DOHH2 (cell line): Measurements from ENCODE around the gene C19orf47.

Experiments
- CTCF ChIP-seq: fragments of 200-600 bp; sonication (generic); IDR thresholded peaks from one replicate; pipeline ENCODE4 v1.5.1; 2014; ENCODE audit warnings: antibody characterized with exemption, mild to moderate bottlenecking, low read depth, low read length; ENCODE audit not compliant: poor library complexity, severe bottlenecking
- EZH2phosphoT487 ChIP-seq: fragments of 200-600 bp; sonication (generic); IDR thresholded peaks from 2 replicates; pipeline ENCODE4 v1.6.1; 2017; ENCODE audit warnings: borderline replicate concordance, mild to moderate bottlenecking, antibody characterized with exemption, low read length, moderate library complexity, mixed read lengths

- TF ChIP-seq CTCF (no peak), EZH2phosphoT487 (no peak)
These were observed 64.6 kb downstream of the C19orf47 start for GRCh38 chr19:40283414-40284250.
